AG04450 (cell line): ENCODE data around the gene DEDD2. TPM values are rescaled to one million over a fixed set of nuclear protein-coding genes. Genes with fewer than 3 reads are reported as not detected.

ENCODE experiments used
- CTCF ChIA-PET: fragments of 300-600, 350-600 bp; formaldehyde crosslinking; extraction: SDS; loops from one replicate; lab custom pipeline; 2022; ENCODE audit warnings: antibody characterized with exemption, inconsistent platforms; lab: Charles Lee
- POLR2A ChIA-PET: fragments of 350-600 bp; formaldehyde crosslinking; extraction: SDS; loops from one replicate; lab custom pipeline; 2021; ENCODE audit warnings: antibody characterized with exemption, inconsistent platforms; lab: Yijun Ruan, JAX
- DNase-seq: peaks from one replicate; pipeline ENCODE4 v3.0.0-alpha.2; 2011; ENCODE audit warnings: low read depth, low spot score
- H3K27ac ChIP-seq: one replicate; pipeline ENCODE4 v1.5.1; 2012; ENCODE audit warnings: low read depth, low read length, control low read depth
- H3K27me3 ChIP-seq: one replicate; pipeline ENCODE4 v1.6.0; 2012; ENCODE audit warnings: low read length; ENCODE audit not compliant: control insufficient read depth, insufficient read depth
- H3K4me3 ChIP-seq: 2 replicates; pipeline ENCODE4 v1.5.1; 2011; ENCODE audit warnings: mild to moderate bottlenecking, low read depth, low read length, control low read depth
- H3K9me3 ChIP-seq: 2 replicates; pipeline ENCODE4 v1.5.1; 2012; ENCODE audit warnings: low read length; ENCODE audit not compliant: control insufficient read depth, insufficient read depth
- polyA plus RNA-seq: library from polyadenylated mRNA; depleted of rRNA; stranded (reverse); fragments of >200 nt; gene quantifications from 2 replicates; pipeline ENCODE4 v1.2.3, GENCODE V29; 2011
- TF ChIP-seq, protein P1 (sequence below): IDR thresholded peaks from 2 replicates; pipeline ENCODE4 v1.5.1; 2011; ENCODE audit warnings: low read depth, low read length, control low read depth, inconsistent platforms

The DEDD2 gene
- polyA plus RNA-seq, 1 experiment = 11.8 TPM

DNA sequence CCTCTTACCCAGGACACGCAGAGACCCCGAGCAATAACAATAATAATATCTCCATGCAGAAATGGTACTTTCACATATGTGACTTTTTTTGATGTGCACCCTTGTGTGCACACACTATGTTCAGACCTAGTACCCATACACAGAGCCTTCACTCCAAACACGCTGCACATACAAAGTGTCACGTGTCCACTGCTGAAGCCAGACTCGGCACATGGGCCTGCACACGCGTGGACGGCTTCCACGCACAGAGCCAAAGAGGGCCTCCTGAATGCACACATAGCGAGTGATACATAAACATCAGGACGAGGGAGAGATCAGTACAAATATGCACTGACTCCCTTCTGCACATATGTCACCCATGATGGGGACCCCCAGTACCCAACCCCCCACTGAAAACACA, 43.3 kb downstream of the DEDD2 start:
- H3K9me3 ChIP-seq = no peaks in the 10 kb centered on the region
- ChIA-PET CTCF (no interaction called here), POLR2A (no interaction called here)
- no peak overlapping the region for H3K4me3 ChIP-seq
- no peak overlapping the region for H3K27ac ChIP-seq
- DNase-seq = no peak
- H3K27me3 ChIP-seq = peaks cover 61% of the 10 kb centered on the region
- TF ChIP-seq, protein P1, sequence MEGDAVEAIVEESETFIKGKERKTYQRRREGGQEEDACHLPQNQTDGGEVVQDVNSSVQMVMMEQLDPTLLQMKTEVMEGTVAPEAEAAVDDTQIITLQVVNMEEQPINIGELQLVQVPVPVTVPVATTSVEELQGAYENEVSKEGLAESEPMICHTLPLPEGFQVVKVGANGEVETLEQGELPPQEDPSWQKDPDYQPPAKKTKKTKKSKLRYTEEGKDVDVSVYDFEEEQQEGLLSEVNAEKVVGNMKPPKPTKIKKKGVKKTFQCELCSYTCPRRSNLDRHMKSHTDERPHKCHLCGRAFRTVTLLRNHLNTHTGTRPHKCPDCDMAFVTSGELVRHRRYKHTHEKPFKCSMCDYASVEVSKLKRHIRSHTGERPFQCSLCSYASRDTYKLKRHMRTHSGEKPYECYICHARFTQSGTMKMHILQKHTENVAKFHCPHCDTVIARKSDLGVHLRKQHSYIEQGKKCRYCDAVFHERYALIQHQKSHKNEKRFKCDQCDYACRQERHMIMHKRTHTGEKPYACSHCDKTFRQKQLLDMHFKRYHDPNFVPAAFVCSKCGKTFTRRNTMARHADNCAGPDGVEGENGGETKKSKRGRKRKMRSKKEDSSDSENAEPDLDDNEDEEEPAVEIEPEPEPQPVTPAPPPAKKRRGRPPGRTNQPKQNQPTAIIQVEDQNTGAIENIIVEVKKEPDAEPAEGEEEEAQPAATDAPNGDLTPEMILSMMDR = no peak

DNA sequence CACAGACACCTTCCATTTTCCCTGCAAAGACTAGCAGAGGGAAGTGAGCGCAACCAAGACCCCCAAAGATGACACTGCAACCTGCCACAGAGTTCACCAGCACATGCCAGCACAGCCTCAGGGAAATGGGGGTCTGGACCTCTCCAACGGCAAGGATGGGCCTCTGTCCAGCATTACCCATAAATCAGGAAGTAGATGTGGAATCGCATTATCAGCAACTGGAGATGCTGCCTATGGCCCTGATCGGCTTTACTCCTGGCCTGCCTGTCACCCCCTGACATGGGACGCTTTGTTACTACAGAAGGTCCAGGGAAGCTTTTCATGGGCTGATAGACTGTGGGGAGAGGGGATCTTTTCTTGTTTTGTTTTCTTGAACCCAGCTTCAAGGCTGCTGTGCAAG, 43.8 kb downstream of the DEDD2 start:
- H3K9me3 ChIP-seq = no peaks in the 10 kb centered on the region
- DNase-seq = no peak
- POLR2A ChIA-PET = no interaction called here
- TF ChIP-seq, protein P1 = no peak
- H3K27ac ChIP-seq = no peak overlapping the region
- no peak overlapping the region for H3K4me3 ChIP-seq
- H3K27me3 ChIP-seq = peaks cover 60% of the 10 kb centered on the region
- CTCF ChIA-PET = no interaction called here

DNA sequence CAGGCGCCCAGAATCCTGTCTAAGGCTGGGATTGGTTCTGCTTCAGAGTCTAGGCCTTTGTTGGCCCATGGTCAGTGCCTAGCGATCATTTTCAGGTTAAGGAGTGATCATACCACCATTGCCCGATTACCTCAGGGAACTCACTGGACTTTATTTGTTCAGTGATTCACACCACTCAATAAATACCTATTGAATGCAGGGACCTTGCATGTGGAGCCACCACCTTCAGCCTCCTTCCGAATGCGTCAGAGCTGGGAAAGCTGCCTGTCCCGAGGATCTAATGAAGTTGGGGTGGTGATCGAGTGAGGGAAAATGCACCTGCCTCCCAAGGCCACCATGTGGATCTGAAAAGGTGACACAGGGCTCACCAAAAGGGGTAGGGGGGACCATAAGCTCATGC, 45.2 kb downstream of the DEDD2 start:
- no peaks in the 10 kb centered on the region for H3K9me3 ChIP-seq
- CTCF ChIA-PET = no interaction called here
- TF ChIP-seq, protein P1 = no peak
- POLR2A ChIA-PET = no interaction called here
- H3K27ac ChIP-seq = no peak overlapping the region
- peaks cover 58% of the 10 kb centered on the region for H3K27me3 ChIP-seq
- no peak for DNase-seq
- H3K4me3 ChIP-seq = no peak overlapping the region

DNA sequence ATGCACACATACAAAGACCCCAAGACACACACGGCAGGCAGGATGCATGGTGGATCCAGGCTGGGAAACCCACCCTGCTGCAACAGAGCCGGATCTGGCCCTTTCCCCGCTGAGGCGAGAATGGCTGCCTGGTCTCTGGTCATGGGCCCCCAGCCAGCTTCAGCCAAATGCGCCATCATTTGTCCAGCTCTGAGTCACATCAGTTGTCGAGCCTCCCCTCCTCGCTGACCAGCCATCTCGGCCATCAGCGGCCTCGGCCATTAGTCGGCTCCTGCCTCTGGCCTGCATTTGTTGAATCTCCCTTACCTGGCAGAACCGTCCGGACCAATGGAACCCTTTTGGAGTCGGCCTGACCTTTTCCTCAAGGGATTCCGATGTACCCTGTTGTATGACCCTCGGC, 46.8 kb downstream of the DEDD2 start:
- ChIA-PET CTCF (no interaction called here), POLR2A (no interaction called here)
- H3K9me3 ChIP-seq = no peaks in the 10 kb centered on the region
- no peak overlapping the region for H3K4me3 ChIP-seq
- peaks cover 61% of the 10 kb centered on the region for H3K27me3 ChIP-seq
- H3K27ac ChIP-seq = no peak overlapping the region
- no peak for DNase-seq
- TF ChIP-seq, protein P1 = no peak

DNA sequence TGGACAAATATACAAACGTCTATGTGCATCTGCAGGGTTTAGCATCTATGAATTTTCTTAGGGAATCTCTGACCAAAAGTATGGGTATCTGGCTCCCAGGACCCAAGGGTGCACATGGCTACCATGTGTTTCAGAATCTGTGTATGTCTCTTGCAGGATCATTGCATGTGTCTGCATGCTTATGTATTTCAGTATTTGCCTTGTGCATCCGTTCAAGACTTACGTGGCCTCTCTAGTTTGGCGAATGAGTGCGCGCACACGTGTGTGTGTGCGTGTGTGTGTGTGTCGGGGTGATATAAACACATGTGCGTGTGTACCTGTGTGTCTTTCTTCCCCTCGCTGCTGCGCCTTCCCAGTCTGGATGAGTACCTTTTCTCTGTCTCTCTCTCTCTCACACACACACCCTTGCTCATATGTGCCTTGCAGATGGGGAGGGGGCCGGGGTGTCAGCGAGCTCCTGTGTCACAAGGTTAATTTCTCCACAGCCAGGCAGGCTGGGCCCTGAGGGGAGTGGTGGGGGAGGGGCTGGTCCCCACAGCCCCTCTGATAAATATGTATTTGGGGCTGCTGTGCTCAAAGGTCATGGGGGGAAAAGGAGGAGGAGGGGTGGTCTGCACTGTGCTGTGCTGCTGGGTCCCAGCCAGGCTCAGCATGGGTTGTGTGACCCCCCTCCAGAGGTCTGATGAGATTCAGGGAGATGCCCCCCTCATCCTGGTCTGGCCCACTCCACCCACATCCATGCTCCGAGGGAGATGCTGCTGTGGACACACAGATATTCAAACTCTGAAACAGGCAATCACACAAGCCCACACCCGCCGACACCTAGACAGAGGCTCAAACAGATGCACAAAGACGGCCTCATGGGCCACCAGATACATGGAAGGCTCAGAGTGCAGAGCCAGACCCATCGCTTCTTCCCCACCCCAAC, 47.7 kb downstream of the DEDD2 start:
- Histone ChIP-seq H3K9me3 (no peaks in the 10 kb centered on the region), H3K4me3 (no peak overlapping the region), H3K27me3 (peaks cover 59% of the 10 kb centered on the region), H3K27ac (no peak overlapping the region)
- CTCF ChIA-PET = no interaction called here
- TF ChIP-seq, protein P1 = no peak
- POLR2A ChIA-PET = no interaction called here
- DNase-seq = no peak
